Measurements from ENCODE around the gene THAP12.

DNA sequence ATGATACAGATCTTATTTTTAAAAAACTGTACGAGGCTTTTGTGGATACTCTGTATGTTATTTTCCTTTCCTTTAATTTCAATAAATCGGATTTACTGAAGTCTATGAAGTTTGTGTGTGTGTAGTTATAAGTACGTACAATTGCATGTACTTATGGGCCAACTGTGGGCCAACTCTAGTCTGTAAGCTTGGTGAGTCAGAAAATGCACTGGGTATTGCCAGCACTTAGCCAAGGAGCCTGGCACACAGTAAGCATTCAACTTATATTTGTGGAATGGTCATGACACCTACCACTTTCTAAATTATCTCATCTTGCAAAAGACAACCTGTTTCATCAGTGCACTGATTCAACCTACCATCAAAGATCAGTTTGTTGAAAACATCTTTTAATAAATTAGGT is 32.6 kb downstream of the THAP12 start:
- TF ChIP-seq NFE2L2 (conservative IDR thresholded peaks at IDR 0.05; ENCODE audit: low read length) (no peak), HEYL (CRISPR knock-in tag; IDR thresholded peaks at IDR 0.05) (no peak), POLR2A (IDR thresholded peaks at IDR 0.05; ENCODE audit: low read length) (no peak), MYC (IDR thresholded peaks at IDR 0.05; ENCODE audit: borderline replicate concordance, low read length) (no peak), RCOR1 (IDR thresholded peaks at IDR 0.05; ENCODE audit: low read depth, low read length) (no peak), SREBF2 (IDR thresholded peaks at IDR 0.05) (no peak), JUN (IDR thresholded peaks at IDR 0.05) (no peak)
- TF ChIP-seq, protein P1, sequence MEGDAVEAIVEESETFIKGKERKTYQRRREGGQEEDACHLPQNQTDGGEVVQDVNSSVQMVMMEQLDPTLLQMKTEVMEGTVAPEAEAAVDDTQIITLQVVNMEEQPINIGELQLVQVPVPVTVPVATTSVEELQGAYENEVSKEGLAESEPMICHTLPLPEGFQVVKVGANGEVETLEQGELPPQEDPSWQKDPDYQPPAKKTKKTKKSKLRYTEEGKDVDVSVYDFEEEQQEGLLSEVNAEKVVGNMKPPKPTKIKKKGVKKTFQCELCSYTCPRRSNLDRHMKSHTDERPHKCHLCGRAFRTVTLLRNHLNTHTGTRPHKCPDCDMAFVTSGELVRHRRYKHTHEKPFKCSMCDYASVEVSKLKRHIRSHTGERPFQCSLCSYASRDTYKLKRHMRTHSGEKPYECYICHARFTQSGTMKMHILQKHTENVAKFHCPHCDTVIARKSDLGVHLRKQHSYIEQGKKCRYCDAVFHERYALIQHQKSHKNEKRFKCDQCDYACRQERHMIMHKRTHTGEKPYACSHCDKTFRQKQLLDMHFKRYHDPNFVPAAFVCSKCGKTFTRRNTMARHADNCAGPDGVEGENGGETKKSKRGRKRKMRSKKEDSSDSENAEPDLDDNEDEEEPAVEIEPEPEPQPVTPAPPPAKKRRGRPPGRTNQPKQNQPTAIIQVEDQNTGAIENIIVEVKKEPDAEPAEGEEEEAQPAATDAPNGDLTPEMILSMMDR (IDR thresholded peaks at IDR 0.05), result no peak
